IMR-90 (cell line): ENCODE data around the gene SH2D4B. TPM values are rescaled to one million over a fixed set of nuclear protein-coding genes. Genes with fewer than 3 reads are reported as not detected.
"Not testable (repeated sequence)": the region's sequence is repeated elsewhere in the genome, so short reads cannot be mapped to it uniquely, and the experiment has no call there.

ENCODE experiments used
- ATAC-seq: fragments of 200-7000 bp; cut with Tn5 transposase; 2 replicates; pipeline ENCODE4 v1.9.1; 2020; ENCODE audit warnings: low read depth, mild to moderate bottlenecking, moderate library complexity
- BruUV-seq: library from RNA; stranded (reverse); fragments of 400-500 nt; replicated peaks from 2 replicates; lab custom pipeline; 2021; lab: Mats Ljungman, UMichigan
- CTCF ChIA-PET: fragments of 300-600 bp; formaldehyde crosslinking; extraction: SDS; loops from one replicate; lab custom pipeline; 2021; ENCODE audit warnings: antibody characterized with exemption; lab: Yijun Ruan, JAX
- POLR2A ChIA-PET: fragments of 300-600 bp; sonication (Branson Sonifier 250); formaldehyde crosslinking; loops from one replicate; lab custom pipeline; 2022; ENCODE audit warnings: antibody characterized with exemption; ENCODE audit not compliant: unreplicated experiment; lab: Charles Lee
- DNase-seq: peaks from one replicate; pipeline ENCODE4 v3.0.0; 2013
- H2AFZ ChIP-seq: replicated peaks from 2 replicates; pipeline ENCODE3; 2013; ENCODE audit warnings: low read length, mild to moderate bottlenecking; ENCODE audit not compliant: poor library complexity
- H2AK5ac ChIP-seq: 2 replicates; pipeline ENCODE4 v1.6.1; 2013; ENCODE audit warnings: low read depth, low read length, inconsistent platforms
- H2AK9ac ChIP-seq: replicated peaks from 2 replicates; pipeline ENCODE3; 2013; ENCODE audit warnings: mild to moderate bottlenecking, low read depth, low read length, moderate library complexity; ENCODE audit not compliant: poor library complexity
- H2BK120ac ChIP-seq: 2 replicates; pipeline ENCODE4 v1.6.1; 2013; ENCODE audit warnings: low read depth, low read length, inconsistent platforms
- H2BK15ac ChIP-seq: 3 replicates; pipeline ENCODE4 v1.6.1; 2013; ENCODE audit warnings: low read depth, low read length, inconsistent platforms
- H2BK20ac ChIP-seq: 2 replicates; pipeline ENCODE4 v1.6.1; 2013; ENCODE audit warnings: low read depth, mild to moderate bottlenecking, inconsistent platforms, low read length, moderate library complexity
- H2BK5ac ChIP-seq: 2 replicates; pipeline ENCODE4 v1.6.1; 2013; ENCODE audit warnings: mild to moderate bottlenecking, low read depth, low read length, inconsistent platforms; ENCODE audit not compliant: poor library complexity, severe bottlenecking
- H3K14ac ChIP-seq: replicated peaks from 2 replicates; pipeline ENCODE4 v1.6.1; 2013; ENCODE audit warnings: low read depth, low read length, inconsistent platforms
- H3K18ac ChIP-seq: 2 replicates; pipeline ENCODE4 v1.6.1; 2013; ENCODE audit warnings: low read depth, low read length, control low read depth
- H3K23ac ChIP-seq: 2 replicates; pipeline ENCODE4 v1.6.1; 2013; ENCODE audit warnings: low read depth, low read length, inconsistent platforms
- H3K27ac ChIP-seq: 2 replicates; pipeline ENCODE4 v1.5.1; 2013; ENCODE audit warnings: mild to moderate bottlenecking, control low read depth, low read length; ENCODE audit not compliant: insufficient read depth
- H3K27me3 ChIP-seq: 2 replicates; pipeline ENCODE4 v1.6.1; 2013; ENCODE audit warnings: low read length; ENCODE audit not compliant: control insufficient read depth, insufficient read depth
- H3K36me3 ChIP-seq: 2 replicates; pipeline ENCODE4 v1.6.1; 2013; ENCODE audit warnings: low read length, mixed read lengths; ENCODE audit not compliant: control insufficient read depth, insufficient read depth
- H3K4ac ChIP-seq: 2 replicates; pipeline ENCODE4 v1.6.1; 2013; ENCODE audit warnings: low read depth, low read length, inconsistent platforms
- H3K4me1 ChIP-seq: 2 replicates; pipeline ENCODE4 v1.6.1; 2013; ENCODE audit warnings: low read length, mixed read lengths; ENCODE audit not compliant: control insufficient read depth, insufficient read depth
- H3K4me2 ChIP-seq: 2 replicates; pipeline ENCODE4 v1.6.1; 2013; ENCODE audit warnings: low read depth, mild to moderate bottlenecking, control low read depth, low read length, moderate library complexity
- H3K4me3 ChIP-seq: 2 replicates; pipeline ENCODE4 v1.5.1; 2013; ENCODE audit warnings: low read depth, mild to moderate bottlenecking, control low read depth, low read length, moderate library complexity; ENCODE audit not compliant: insufficient read depth
- H3K56ac ChIP-seq: 2 replicates; pipeline ENCODE4 v1.6.1; 2013; ENCODE audit warnings: low read length, inconsistent platforms; ENCODE audit not compliant: insufficient read depth; ENCODE audit errors: extremely low read depth
- H3K79me1 ChIP-seq, 2 experiments: 2 replicates each; pipeline ENCODE4 v1.6.1; 2013; ENCODE audit warnings: low read length in 2 of 2, inconsistent platforms in 1 of 2, low read depth in 1 of 2
- H3K9ac ChIP-seq: 2 replicates; pipeline ENCODE4 v1.6.1; 2013; ENCODE audit warnings: low read depth, low read length, control low read depth
- H3K9me1 ChIP-seq: 2 replicates; pipeline ENCODE4 v1.6.1; 2013; ENCODE audit warnings: low read length, inconsistent platforms; ENCODE audit not compliant: insufficient read depth
- H3K9me3 ChIP-seq: 2 replicates; pipeline ENCODE4 v1.6.1; 2013; ENCODE audit warnings: low read length; ENCODE audit not compliant: control insufficient read depth, insufficient read depth
- H4K20me1 ChIP-seq: 2 replicates; pipeline ENCODE4 v1.6.1; 2013; ENCODE audit warnings: low read length, inconsistent platforms; ENCODE audit not compliant: insufficient read depth
- H4K5ac ChIP-seq: 2 replicates; pipeline ENCODE4 v1.6.1; 2013; ENCODE audit warnings: mild to moderate bottlenecking, low read depth, low read length, control low read depth
- H4K8ac ChIP-seq, 2 experiments: 2 replicates each; pipeline ENCODE4 v1.6.1; 2013; ENCODE audit warnings: low read depth in 2 of 2, low read length in 2 of 2, control low read depth in 1 of 2, inconsistent platforms in 1 of 2
- H4K91ac ChIP-seq: 2 replicates; pipeline ENCODE4 v1.6.1; 2013; ENCODE audit warnings: low read depth, low read length, inconsistent platforms; ENCODE audit not compliant: insufficient read depth
- WGBS, 2 experiments: methylation state at CpG; one replicate each; pipeline versions ENCODE4 v1.1.5 to v1.1.7; 2013; ENCODE audit warnings: missing lambda C conversion rate in 2 of 2; ENCODE audit not compliant: insufficient read length in 1 of 2; ENCODE audit errors: extremely low coverage in 2 of 2; 5-methylcytosine and 5-hydroxymethylcytosine counted together
- dilution Hi-C: fragments of 300-500 bp; cut with HindIII; formaldehyde crosslinking; loops from one replicate; pipeline ENCODE4 v1.14.3; 2018; ENCODE audit warnings: low sequenced_read_pairs; ENCODE audit not compliant: unreplicated experiment
- in situ Hi-C: fragments of 300-500 bp; cut with MboI; formaldehyde crosslinking; loops from 3 replicates; pipeline ENCODE4 v1.14.3; 2019; ENCODE audit warnings: low sequenced_read_pairs, inconsistent platforms, mixed read lengths
- intact Hi-C: fragments of 100-400 bp; cut with micrococcal nuclease; formaldehyde crosslinking; loops from 2 replicates; pipeline ENCODE4 v1.10.0; 2022
- polyA plus RNA-seq, 3 experiments: library from polyadenylated mRNA; depleted of rRNA; stranded (reverse); fragments of >200 nt; gene quantifications; 2 replicates each; pipeline ENCODE4 v1.2.3, GENCODE V29; 2012; ENCODE audit warnings: low replicate concordance in 1 of 3
- total RNA-seq: library from RNA; depleted of rRNA; stranded (reverse); fragments of >200 nt; gene quantifications from 2 replicates; pipeline ENCODE4 v1.2.3, GENCODE V29; 2012

SH2D4B gene
- total and polyA plus RNA-seq, 2 of the 4 experiments (the other 2 are of a cell fraction): not detected

GRCh38 chr10:80543319-80543672, 5.6 kb downstream of the SH2D4B start:
- H2BK15ac ChIP-seq, H2BK5ac ChIP-seq, H3K23ac ChIP-seq, H3K27ac ChIP-seq, H2BK120ac ChIP-seq, H3K9me3 ChIP-seq, H3K36me3 ChIP-seq, H4K8ac ChIP-seq, POLR2A ChIA-PET, H4K5ac ChIP-seq, H3K4me2 ChIP-seq, H4K20me1 ChIP-seq, H2AK9ac ChIP-seq, H2BK20ac ChIP-seq, H3K18ac ChIP-seq, in situ Hi-C loops, CTCF ChIA-PET, H3K4me3 ChIP-seq, H3K9ac ChIP-seq, H3K4me1 ChIP-seq, H2AFZ ChIP-seq, H3K56ac ChIP-seq, ATAC-seq, H4K91ac ChIP-seq, intact Hi-C loops, dilution Hi-C loops, H3K4ac ChIP-seq, BruUV-seq, DNase-seq, H3K14ac ChIP-seq, H3K9me1 ChIP-seq, H2AK5ac ChIP-seq, H3K79me1 ChIP-seq: not testable (repeated sequence)
- H3K27me3 ChIP-seq: peaks cover 11% of the 10 kb centered on the region
- WGBS, 2 experiments: 95% methylated on average over 11 of the region's 25 CpGs; no CpG with 5 or more reads in 1 of the 2 experiments
